H1 (cell line): ENCODE results near the gene APLN. TPM values are rescaled to one million over a fixed set of nuclear protein-coding genes. Genes with fewer than 3 reads are reported as not detected.

Source experiments
- CTCF ChIA-PET: fragments of 300-600 bp; sonication (Branson Sonifier 250); formaldehyde crosslinking; loops from one replicate; lab custom pipeline; 2021; ENCODE audit not compliant: partially characterized antibody; lab: Charles Lee
- POLR2A ChIA-PET: fragments of 300-600 bp; sonication (Branson Sonifier 250); formaldehyde crosslinking; loops from one replicate; lab custom pipeline; 2021; ENCODE audit warnings: inconsistent platforms; ENCODE audit not compliant: partially characterized antibody; lab: Charles Lee
- DNase-seq, 2 experiments: peaks; one replicate each; pipeline versions ENCODE4 v3.0.0 to v3.0.0-alpha.2; 2010 to 2022; ENCODE audit warnings: low spot score in 2 of 2, low read depth in 1 of 2, mixed read lengths in 1 of 2
- FAIRE-seq: peaks from 2 replicates; lab custom pipeline; 2011; peaks lifted over from hg19 to GRCh38; lab: Jason Lieb, UNC
- H2AFZ ChIP-seq: 2 replicates; pipeline ENCODE4 v1.8.1; 2012; ENCODE audit warnings: low read length, inconsistent platforms
- H2AK5ac ChIP-seq: 2 replicates; pipeline ENCODE4 v1.6.1; 2013; ENCODE audit warnings: low read depth, low read length
- H2BK120ac ChIP-seq: replicated peaks from 2 replicates; pipeline ENCODE3; 2013; ENCODE audit warnings: low read depth, low read length, inconsistent platforms
- H2BK12ac ChIP-seq: 2 replicates; pipeline ENCODE4 v1.6.1; 2013; ENCODE audit warnings: low read depth, low read length
- H2BK15ac ChIP-seq: 2 replicates; pipeline ENCODE4 v1.6.1; 2013; ENCODE audit warnings: low read length
- H2BK20ac ChIP-seq: 2 replicates; pipeline ENCODE4 v1.6.1; 2013; ENCODE audit warnings: low read length
- H2BK5ac ChIP-seq: 2 replicates; pipeline ENCODE4 v1.6.1; 2013; ENCODE audit warnings: low read depth, low read length
- H3K14ac ChIP-seq: 2 replicates; pipeline ENCODE4 v1.6.1; 2013; ENCODE audit warnings: inconsistent platforms; ENCODE audit not compliant: insufficient read length
- H3K18ac ChIP-seq: 2 replicates; pipeline ENCODE4 v1.6.1; 2013; ENCODE audit warnings: low read length; ENCODE audit errors: extremely low read depth
- H3K23ac ChIP-seq: 2 replicates; pipeline ENCODE4 v1.6.1; 2013; ENCODE audit warnings: inconsistent platforms; ENCODE audit not compliant: insufficient read length
- H3K23me2 ChIP-seq: 2 replicates; pipeline ENCODE4 v1.6.1; 2013; ENCODE audit warnings: low read depth, low read length
- H3K27ac ChIP-seq: 2 replicates; pipeline ENCODE4 v1.6.1; 2011; ENCODE audit warnings: low read depth, low read length, inconsistent platforms
- H3K27me3 ChIP-seq, 4 experiments: replicated peaks in 1 of 4; 1 replicate in 1 of 4; 2 replicates in 3 of 4; pipeline versions ENCODE4 v1.6.1 to v1.8.1; 2011 to 2013; ENCODE audit warnings: low read length in 3 of 4, mild to moderate bottlenecking in 3 of 4, inconsistent platforms in 2 of 4, mixed read lengths in 2 of 4, moderate library complexity in 1 of 4; ENCODE audit not compliant: control insufficient read depth in 3 of 4, insufficient read depth in 3 of 4; ENCODE audit errors: extremely low read depth in 1 of 4
- H3K36me3 ChIP-seq, 4 experiments: 2 replicates each; pipeline versions ENCODE4 v1.6.1 to v1.8.1; 2011 to 2013; ENCODE audit warnings: mild to moderate bottlenecking in 4 of 4, low read length in 3 of 4, moderate library complexity in 2 of 4, control low read depth in 1 of 4, inconsistent platforms in 1 of 4; ENCODE audit not compliant: insufficient read depth in 4 of 4, control insufficient read depth in 2 of 4
- H3K4ac ChIP-seq: replicated peaks from 2 replicates; pipeline ENCODE3; 2013; ENCODE audit warnings: low read length, low read depth, mixed read lengths, inconsistent platforms; ENCODE audit not compliant: insufficient read length
- H3K4me1 ChIP-seq, 4 experiments: replicated peaks in 1 of 4; 1 replicate in 1 of 4; 2 replicates in 3 of 4; pipeline versions ENCODE4 v1.6.1 to v1.8.1; 2011 to 2013; ENCODE audit warnings: low read length in 3 of 4, inconsistent platforms in 2 of 4, mixed read lengths in 1 of 4; ENCODE audit not compliant: insufficient read depth in 4 of 4, control insufficient read depth in 3 of 4
- H3K4me2 ChIP-seq, 2 experiments: 2 replicates each; pipeline versions ENCODE4 v1.6.1 to v1.8.1; 2011 to 2013; ENCODE audit warnings: low read depth in 2 of 2, low read length in 2 of 2, control low read depth in 1 of 2, inconsistent platforms in 1 of 2, mild to moderate bottlenecking in 1 of 2; ENCODE audit not compliant: insufficient read depth in 1 of 2
- H3K4me3 ChIP-seq, 4 experiments: fragments of 200-600, 300-600 bp in 1 of 4; sonication (generic), shearing (Covaris generic), sonication (Bioruptor Twin) in 1 of 4; 2 replicates each; pipeline versions ENCODE4 v1.5.1 to v1.8.1; 2011 to 2016; ENCODE audit warnings: low read length in 4 of 4, low read depth in 3 of 4, control low read depth in 2 of 4, inconsistent platforms in 2 of 4, mild to moderate bottlenecking in 2 of 4, mixed read lengths in 1 of 4, moderate library complexity in 1 of 4; ENCODE audit not compliant: insufficient read depth in 2 of 4; ENCODE audit errors: extremely low read depth in 1 of 4
- H3K56ac ChIP-seq: replicated peaks from 2 replicates; pipeline ENCODE3; 2013; ENCODE audit warnings: low read depth, mild to moderate bottlenecking, mixed read lengths, low read length, inconsistent platforms; ENCODE audit not compliant: insufficient read length
- H3K79me1 ChIP-seq: 2 replicates; pipeline ENCODE4 v1.6.1; 2013; ENCODE audit warnings: low read depth, low read length, control low read depth
- H3K79me2 ChIP-seq, 2 experiments: 2 replicates each; pipeline versions ENCODE4 v1.6.1 to v1.8.1; 2012 to 2013; ENCODE audit warnings: low read length in 2 of 2, mild to moderate bottlenecking in 2 of 2, inconsistent platforms in 1 of 2; ENCODE audit not compliant: insufficient read depth in 2 of 2, control insufficient read depth in 1 of 2
- H3K9ac ChIP-seq, 4 experiments: replicated peaks in 1 of 4; 1 replicate in 1 of 4; 2 replicates in 3 of 4; pipeline versions ENCODE4 v1.6.1 to v1.8.1; 2011 to 2013; ENCODE audit warnings: low read depth in 3 of 4, low read length in 3 of 4, control low read depth in 2 of 4, mild to moderate bottlenecking in 2 of 4, moderate library complexity in 2 of 4, inconsistent platforms in 1 of 4; ENCODE audit errors: extremely low read depth in 1 of 4
- H3K9me3 ChIP-seq, 2 experiments: 2 replicates each; pipeline versions ENCODE4 v1.6.1 to v1.8.1; 2012 to 2013; ENCODE audit warnings: mild to moderate bottlenecking in 2 of 2, moderate library complexity in 2 of 2, control low read depth in 1 of 2, inconsistent platforms in 1 of 2, low read depth in 1 of 2, low read length in 1 of 2, mixed read lengths in 1 of 2; ENCODE audit not compliant: insufficient read depth in 2 of 2
- H4K20me1 ChIP-seq, 2 experiments: replicated peaks in 1 of 2; 2 replicates each; pipeline versions ENCODE3 to v1.8.1; 2011 to 2013; ENCODE audit warnings: inconsistent platforms in 2 of 2, low read length in 2 of 2, mild to moderate bottlenecking in 1 of 2; ENCODE audit not compliant: insufficient read depth in 2 of 2, control insufficient read depth in 1 of 2
- H4K5ac ChIP-seq: 2 replicates; pipeline ENCODE4 v1.6.1; 2013; ENCODE audit warnings: low read length, low read depth, mixed read lengths, inconsistent platforms; ENCODE audit not compliant: insufficient read length
- H4K8ac ChIP-seq: 2 replicates; pipeline ENCODE4 v1.8.0; 2013; ENCODE audit warnings: mild to moderate bottlenecking, moderate library complexity, low read length, inconsistent platforms; ENCODE audit not compliant: insufficient read depth; ENCODE audit errors: extremely low read depth
- H4K91ac ChIP-seq: replicated peaks from 2 replicates; pipeline ENCODE3; 2013; ENCODE audit warnings: low read length, mixed read lengths, inconsistent platforms; ENCODE audit not compliant: insufficient read length
- CBX5 ChIP-seq: fragments of 300-800, 300-1000 bp; sonication (generic); IDR thresholded peaks from 2 replicates; pipeline ENCODE4 v1.7.1; 2016; ENCODE audit warnings: antibody characterized with exemption, low read length, low read depth
- CEBPB ChIP-seq: IDR thresholded peaks from 2 replicates; pipeline ENCODE4 v1.6.1; 2012; ENCODE audit warnings: low read depth, low read length
- E2F6 ChIP-seq: IDR thresholded peaks from 2 replicates; pipeline ENCODE4 v1.6.1; 2012; ENCODE audit warnings: inconsistent platforms
- EP300 ChIP-seq, 2 experiments: IDR thresholded peaks; 1 replicate in 1 of 2; 2 replicates in 1 of 2; pipeline ENCODE4 v1.6.1; 2011 to 2012; ENCODE audit warnings: low read depth in 2 of 2, low read length in 2 of 2, mild to moderate bottlenecking in 2 of 2, borderline replicate concordance in 1 of 2, inconsistent platforms in 1 of 2, moderate library complexity in 1 of 2
- FOSL1 ChIP-seq: IDR thresholded peaks from 2 replicates; pipeline ENCODE4 v1.6.1; 2011; ENCODE audit warnings: mild to moderate bottlenecking, low read depth, low read length, moderate library complexity; ENCODE audit not compliant: insufficient read depth
- HDAC6 ChIP-seq: IDR thresholded peaks from one replicate; pipeline ENCODE4 v1.7.1; 2012; ENCODE audit warnings: low read depth, mild to moderate bottlenecking, inconsistent platforms, low read length, moderate library complexity
- JUND ChIP-seq: IDR thresholded peaks from 2 replicates; pipeline ENCODE4 v1.6.1; 2011; ENCODE audit warnings: mild to moderate bottlenecking, improper control_type of control experiment, low read length
- MAFK ChIP-seq: IDR thresholded peaks from 2 replicates; pipeline ENCODE4 v1.6.1; 2012; ENCODE audit warnings: low read depth, mild to moderate bottlenecking, improper control_type of control experiment, low read length
- RFX5 ChIP-seq: IDR thresholded peaks from 2 replicates; pipeline ENCODE4 v1.6.1; 2011; ENCODE audit warnings: low read depth, low read length, improper control_type of control experiment, borderline replicate concordance
- SAP30 ChIP-seq: fragments of 300-600 bp; sonication (generic); IDR thresholded peaks from 2 replicates; pipeline ENCODE4 v1.7.1; 2012; ENCODE audit warnings: low read length, moderate library complexity, mild to moderate bottlenecking, inconsistent platforms; ENCODE audit not compliant: insufficient read depth, insufficient replicate concordance
- SUZ12 ChIP-seq: fragments of 200-600 bp; sonication (generic); IDR thresholded peaks from 2 replicates; pipeline ENCODE4 v1.6.1; 2012; ENCODE audit warnings: mild to moderate bottlenecking, inconsistent platforms, low read length, moderate library complexity, mixed read lengths
- TAF1 ChIP-seq: IDR thresholded peaks from 2 replicates; pipeline ENCODE4 v1.6.1; 2011; ENCODE audit warnings: mild to moderate bottlenecking, low read depth, low read length
- TAF7 ChIP-seq: optimal IDR thresholded peaks from 2 replicates; pipeline ENCODE3; 2011; ENCODE audit warnings: low read depth, mild to moderate bottlenecking, inconsistent platforms, low read length, moderate library complexity, borderline replicate concordance
- polyA plus RNA-seq, 7 experiments: library from polyadenylated mRNA; depleted of rRNA in 3 of 7; stranded (reverse) in 5 of 7; unstranded in 2 of 7; fragments of >200 nt in 5 of 7; fragments of 200-250 nt in 2 of 7; gene quantifications; 1 replicate in 5 of 7; 2 replicates in 1 of 7; 4 replicates in 1 of 7; pipeline versions ENCODE4 v1.2.1 to v1.2.3, GENCODE V29; 2011 to 2013; ENCODE audit warnings: missing spikeins in 2 of 7, mixed read lengths in 2 of 7
- total RNA-seq: library from RNA; stranded (reverse); fragmentation: NEBNext Ultra II Directional; extraction: Animal tissue kit (Norgen Biotek cat#: 25700); gene quantifications from 2 replicates; pipeline ENCODE4 v1.2.1, GENCODE V29; 2021
- TF ChIP-seq, protein P1 (sequence below): IDR thresholded peaks from 2 replicates; pipeline ENCODE4 v1.6.1; 2012; ENCODE audit warnings: inconsistent platforms

APLN gene
- total and polyA plus RNA-seq, 2 of the 8 experiments (the other 6 are each of a cell fraction or from before 2014, with no cell fraction given), result 1.1 to 1.8 TPM

DNA sequence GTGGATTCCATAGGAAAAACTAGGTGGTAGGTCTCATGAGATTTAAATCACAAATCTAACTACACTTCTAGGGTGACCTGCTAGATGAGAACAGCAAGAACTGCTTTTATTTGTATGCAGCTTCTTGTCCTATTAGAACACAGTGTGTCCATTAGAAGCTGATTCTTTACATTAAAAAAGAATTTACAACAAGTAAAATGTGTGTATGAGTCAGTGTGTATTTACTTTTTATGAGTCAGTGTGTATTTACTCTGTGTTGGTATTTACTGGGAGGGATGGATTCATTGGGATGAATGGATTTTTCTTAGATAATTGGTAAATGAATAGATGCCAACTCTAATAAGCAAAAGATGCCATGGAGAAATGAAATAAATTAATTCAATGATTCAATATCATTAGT is 43.4 kb upstream of the APLN start:
- POLR2A ChIA-PET, result no interaction called here
- H3K56ac ChIP-seq, result no peak overlapping the region

More for the DNA sequence above, 43.4 kb upstream of the APLN start:
- no peak overlapping the region; a peak in 1 of 4 replicates for H3K4me2 ChIP-seq
- no peaks in the 10 kb centered on the region for H3K79me1 ChIP-seq
- no peak overlapping the region for H3K4me3 ChIP-seq
- no peak overlapping the region for H4K91ac ChIP-seq
- H3K36me3 ChIP-seq, result no peaks in the 10 kb centered on the region
- CTCF ChIA-PET, result interaction anchor here (1.1 to 1.5 kb wide), 2 partner anchors 18 to 43 kb away, joined by 3 to 4 read pairs; partner anchors contain the start of gene APLN
- H4K5ac ChIP-seq, result no peak overlapping the region
- H3K27ac ChIP-seq, result no peak overlapping the region
- DNase-seq (no peak), FAIRE-seq (no peak)
- no peaks in the 10 kb centered on the region for H3K23me2 ChIP-seq
- H4K20me1 ChIP-seq, result no peaks in the 10 kb centered on the region
- peaks cover 0 to 16% (median 8%) of the 10 kb centered on the region in 4 experiments; a peak in 5 of 7 replicates for H3K4me1 ChIP-seq
- H3K27me3 ChIP-seq, result no peaks in the 10 kb centered on the region
- no peak overlapping the region for H3K23ac ChIP-seq
- H2BK20ac ChIP-seq, result no peak overlapping the region
- no peak overlapping the region for H3K9ac ChIP-seq
- no peaks in the 10 kb centered on the region for H3K9me3 ChIP-seq
- no peak overlapping the region for H2AK5ac ChIP-seq
- H2BK15ac ChIP-seq, result no peak overlapping the region
- TF ChIP-seq CBX5 (no peak), EP300 (IDR thresholded peaks at IDR 0.05; ENCODE audit: borderline replicate concordance in 1 of 2, low read depth in 2 of 2, low read length in 2 of 2) (no peak), SAP30 (no peak), RFX5 (no peak), TAF1 (no peak), FOSL1 (no peak), CEBPB (no peak), HDAC6 (no peak), JUND (no peak), SUZ12 (no peak), E2F6 (no peak), MAFK (no peak), TAF7 (no peak)
- TF ChIP-seq, protein P1, sequence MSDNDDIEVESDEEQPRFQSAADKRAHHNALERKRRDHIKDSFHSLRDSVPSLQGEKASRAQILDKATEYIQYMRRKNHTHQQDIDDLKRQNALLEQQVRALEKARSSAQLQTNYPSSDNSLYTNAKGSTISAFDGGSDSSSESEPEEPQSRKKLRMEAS, result no peak
- H3K79me2 ChIP-seq, result no peaks in the 10 kb centered on the region
- no peak overlapping the region for H2BK120ac ChIP-seq
- H4K8ac ChIP-seq, result no peak overlapping the region
- H2AFZ ChIP-seq, result no peak overlapping the region
- H2BK12ac ChIP-seq, result no peak overlapping the region
- H3K4ac ChIP-seq, result no peak overlapping the region
- no peak overlapping the region for H3K14ac ChIP-seq
- no peak overlapping the region for H3K18ac ChIP-seq
- H2BK5ac ChIP-seq, result no peak overlapping the region
